ENCODE measurements around the gene ADK.

- no peak for TF ChIP-seq POLR2AphosphoS5 (IDR thresholded peaks at IDR 0.05)
- TF ChIP-seq CTCF (IDR thresholded peaks at IDR 0.05), result no peak
- TF ChIP-seq EP300 (IDR thresholded peaks at IDR 0.05), result no peak
Measured at GRCh38 chr10:74342991-74343390, 192.0 kb downstream of the ADK start.

Data from stomach (tissue), 4 donors.